ENCODE measurements around the gene PHLDA2.

Gene PHLDA2

GRCh38 chr11:2890466-2891294 lies 38.5 kb downstream of the PHLDA2 start:
- no peak for DNase-seq (ENCODE audit: low read depth)
- H3K4me1 ChIP-seq (ENCODE audit: control insufficient read depth, insufficient read depth, low read length) = peaks cover 19% of the 10 kb centered on the region

GRCh38 chr11:2889362-2890273 lies 39.6 kb downstream of the PHLDA2 start:
- H3K27me3 ChIP-seq (replicated peaks; ENCODE audit: control insufficient read depth, insufficient read depth, low read length) = no peaks in the 10 kb centered on the region
- no peak overlapping the region for H3K4me3 ChIP-seq (ENCODE audit: low read length)
- no peak overlapping the region for H3K9ac ChIP-seq (ENCODE audit: low read length)
- peaks cover 24% of the 10 kb centered on the region for H3K4me1 ChIP-seq (ENCODE audit: control insufficient read depth, insufficient read depth, low read length)
- no peaks in the 10 kb centered on the region for H3K9me3 ChIP-seq (ENCODE audit: control insufficient read depth, low read length)
- H3K36me3 ChIP-seq (ENCODE audit: control insufficient read depth, insufficient read depth, low read length, severe bottlenecking) = no peaks in the 10 kb centered on the region
- DNase-seq (ENCODE audit: low read depth) = no peak

More at GRCh38 chr11:2890466-2891294, 38.5 kb downstream of the PHLDA2 start:
- Histone ChIP-seq H3K27me3 (replicated peaks; ENCODE audit: control insufficient read depth, insufficient read depth, low read length) (no peaks in the 10 kb centered on the region), H3K9ac (ENCODE audit: low read length) (no peak overlapping the region), H3K4me3 (ENCODE audit: low read length) (no peak overlapping the region), H3K36me3 (ENCODE audit: control insufficient read depth, insufficient read depth, low read length, severe bottlenecking) (no peaks in the 10 kb centered on the region), H3K9me3 (ENCODE audit: control insufficient read depth, low read length) (no peaks in the 10 kb centered on the region)

GRCh38 chr11:2888266-2888968 lies 40.8 kb downstream of the PHLDA2 start:
- Histone ChIP-seq H3K4me3 (ENCODE audit: low read length) (no peak overlapping the region), H3K36me3 (ENCODE audit: control insufficient read depth, insufficient read depth, low read length, severe bottlenecking) (no peaks in the 10 kb centered on the region), H3K9me3 (ENCODE audit: control insufficient read depth, low read length) (no peaks in the 10 kb centered on the region), H3K4me1 (ENCODE audit: control insufficient read depth, insufficient read depth, low read length) (peaks cover 24% of the 10 kb centered on the region), H3K9ac (ENCODE audit: low read length) (no peak overlapping the region), H3K27me3 (replicated peaks; ENCODE audit: control insufficient read depth, insufficient read depth, low read length) (no peaks in the 10 kb centered on the region)
- DNase-seq (ENCODE audit: low read depth) = peak; percentile 95

GRCh38 chr11:2887515-2888195 lies 41.6 kb downstream of the PHLDA2 start:
- Histone ChIP-seq H3K4me1 (ENCODE audit: control insufficient read depth, insufficient read depth, low read length) (peaks cover 27% of the 10 kb centered on the region), H3K27me3 (replicated peaks; ENCODE audit: control insufficient read depth, insufficient read depth, low read length) (no peaks in the 10 kb centered on the region), H3K36me3 (ENCODE audit: control insufficient read depth, insufficient read depth, low read length, severe bottlenecking) (no peaks in the 10 kb centered on the region), H3K9ac (ENCODE audit: low read length) (no peak overlapping the region), H3K9me3 (ENCODE audit: control insufficient read depth, low read length) (no peaks in the 10 kb centered on the region), H3K4me3 (ENCODE audit: low read length) (no peak overlapping the region)
- no peak for DNase-seq (ENCODE audit: low read depth)

- no peak for DNase-seq (ENCODE audit: low read depth)
- Histone ChIP-seq H3K9ac (ENCODE audit: low read length) (no peak overlapping the region), H3K9me3 (ENCODE audit: control insufficient read depth, low read length) (no peaks in the 10 kb centered on the region), H3K27me3 (replicated peaks; ENCODE audit: control insufficient read depth, insufficient read depth, low read length) (no peaks in the 10 kb centered on the region), H3K36me3 (ENCODE audit: control insufficient read depth, insufficient read depth, low read length, severe bottlenecking) (no peaks in the 10 kb centered on the region), H3K4me1 (ENCODE audit: control insufficient read depth, insufficient read depth, low read length) (peaks cover 22% of the 10 kb centered on the region), H3K4me3 (ENCODE audit: low read length) (no peak overlapping the region)
These were observed 42.3 kb downstream of the PHLDA2 start for GRCh38 chr11:2886936-2887335.

- H3K9ac ChIP-seq (ENCODE audit: low read length) = peak overlapping the region; percentile 46
- no peaks in the 10 kb centered on the region for H3K27me3 ChIP-seq (replicated peaks; ENCODE audit: control insufficient read depth, insufficient read depth, low read length)
- H3K9me3 ChIP-seq (ENCODE audit: control insufficient read depth, low read length) = no peaks in the 10 kb centered on the region
- H3K4me1 ChIP-seq (ENCODE audit: control insufficient read depth, insufficient read depth, low read length) = peaks cover 18% of the 10 kb centered on the region
- H3K4me3 ChIP-seq (ENCODE audit: low read length) = peak overlapping the region; percentile 33
- DNase-seq (ENCODE audit: low read depth) = no peak
- H3K36me3 ChIP-seq (ENCODE audit: control insufficient read depth, insufficient read depth, low read length, severe bottlenecking) = no peaks in the 10 kb centered on the region
These were observed 42.9 kb downstream of the PHLDA2 start for GRCh38 chr11:2886191-2886894.

GRCh38 chr11:2885678-2886081 lies 43.5 kb downstream of the PHLDA2 start, which contains the start of gene CDKN1C:
Gene CDKN1C, minus strand, starts transcription at chr11:2885775. Its CDS starts 319 bp downstream, at chr11:2885456.
- no peaks in the 10 kb centered on the region for H3K36me3 ChIP-seq (ENCODE audit: control insufficient read depth, insufficient read depth, low read length, severe bottlenecking)
- H3K4me3 ChIP-seq (ENCODE audit: low read length) = peak within 1 kb of the TSS; percentile 86
- peak within 1 kb of the TSS; percentile 87 for H3K9ac ChIP-seq (ENCODE audit: low read length)
- no peaks in the 10 kb centered on the region for H3K9me3 ChIP-seq (ENCODE audit: control insufficient read depth, low read length)
- H3K4me1 ChIP-seq (ENCODE audit: control insufficient read depth, insufficient read depth, low read length) = peaks cover 18% of the 10 kb centered on the region
- H3K27me3 ChIP-seq (replicated peaks; ENCODE audit: control insufficient read depth, insufficient read depth, low read length) = no peaks in the 10 kb centered on the region
- peak; percentile 91 for DNase-seq (ENCODE audit: low read depth)

GRCh38 chr11:2885017-2885677 lies 44.1 kb downstream of the PHLDA2 start:
- H3K4me1 ChIP-seq (ENCODE audit: control insufficient read depth, insufficient read depth, low read length) = peaks cover 18% of the 10 kb centered on the region
- peak overlapping the region; percentile 86 for H3K4me3 ChIP-seq (ENCODE audit: low read length)
- H3K36me3 ChIP-seq (ENCODE audit: control insufficient read depth, insufficient read depth, low read length, severe bottlenecking) = no peaks in the 10 kb centered on the region
- peak overlapping the region; percentile 83 for H3K9ac ChIP-seq (ENCODE audit: low read length)
- no peaks in the 10 kb centered on the region for H3K9me3 ChIP-seq (ENCODE audit: control insufficient read depth, low read length)
- no peaks in the 10 kb centered on the region for H3K27me3 ChIP-seq (replicated peaks; ENCODE audit: control insufficient read depth, insufficient read depth, low read length)
- DNase-seq (ENCODE audit: low read depth) = peak; percentile 81

- peaks cover 18% of the 10 kb centered on the region for H3K4me1 ChIP-seq (ENCODE audit: control insufficient read depth, insufficient read depth, low read length)
- no peaks in the 10 kb centered on the region for H3K36me3 ChIP-seq (ENCODE audit: control insufficient read depth, insufficient read depth, low read length, severe bottlenecking)
- no peaks in the 10 kb centered on the region for H3K9me3 ChIP-seq (ENCODE audit: control insufficient read depth, low read length)
- H3K9ac ChIP-seq (ENCODE audit: low read length) = peak overlapping the region; percentile 87
- H3K4me3 ChIP-seq (ENCODE audit: low read length) = peak overlapping the region; percentile 85
- DNase-seq (ENCODE audit: low read depth) = peak; percentile 81
- no peaks in the 10 kb centered on the region for H3K27me3 ChIP-seq (replicated peaks; ENCODE audit: control insufficient read depth, insufficient read depth, low read length)
These were observed 45.0 kb downstream of the PHLDA2 start for GRCh38 chr11:2883979-2884815.

Measured in adipocyte (in vitro differentiated cells).